NCI-H1417 treated with DMSO at 0.1 percent for 48 hours (cell line): ENCODE measurements around the gene RRP12.

Source experiments
- DNase-seq: peaks from one replicate; lab custom pipeline; 2025; lab: John Stamatoyannopoulos, UW

Gene RRP12

GRCh38 chr10:97312897-97313296 lies 88.2 kb downstream of the RRP12 start:
- no peak for DNase-seq

- DNase-seq: no peak
These were observed 90.0 kb downstream of the RRP12 start for GRCh38 chr10:97311111-97311626.

- no peak for DNase-seq
These were observed 93.0 kb downstream of the RRP12 start for GRCh38 chr10:97307866-97308780.

- DNase-seq: no peak
These were observed 93.7 kb downstream of the RRP12 start for GRCh38 chr10:97307441-97307840.
